A204.1 (cell line): ENCODE data around the gene PID1.

Experiments used
- FAIRE-seq: peaks from 2 replicates; lab custom pipeline; 2012; peaks lifted over from hg19 to GRCh38; lab: Jason Lieb, UNC

PID1 gene

GRCh38 chr2:229071292-229071976 lies 199.7 kb downstream of the PID1 start:
- FAIRE-seq: no peak

- FAIRE-seq: no peak
Observed at GRCh38 chr2:229066121-229066715, 204.9 kb downstream of the PID1 start.

- FAIRE-seq: no peak
Observed at GRCh38 chr2:229064749-229065148, 206.3 kb downstream of the PID1 start.

GRCh38 chr2:229060147-229060546 lies 210.9 kb downstream of the PID1 start:
- no peak for FAIRE-seq

- FAIRE-seq: no peak
Observed at GRCh38 chr2:229059331-229060033, 211.6 kb downstream of the PID1 start.

GRCh38 chr2:229057976-229058553 lies 213.0 kb downstream of the PID1 start:
- no peak for FAIRE-seq

GRCh38 chr2:229054311-229054710 lies 216.8 kb downstream of the PID1 start:
- FAIRE-seq: no peak

GRCh38 chr2:229051798-229052197 lies 219.3 kb downstream of the PID1 start:
- no peak for FAIRE-seq

GRCh38 chr2:229050133-229050532 lies 221.0 kb downstream of the PID1 start:
- FAIRE-seq: no peak

GRCh38 chr2:229048134-229048533 lies 223.0 kb downstream of the PID1 start:
- no peak for FAIRE-seq

- no peak for FAIRE-seq
Observed at GRCh38 chr2:229045671-229046070, 225.4 kb downstream of the PID1 start.

GRCh38 chr2:229044581-229044980 lies 226.5 kb downstream of the PID1 start:
- FAIRE-seq: no peak

- no peak for FAIRE-seq
Observed at GRCh38 chr2:229043681-229044080, 227.4 kb downstream of the PID1 start.

- no peak for FAIRE-seq
Observed at GRCh38 chr2:229042349-229042748, 228.7 kb downstream of the PID1 start.

GRCh38 chr2:229041691-229042090 lies 229.4 kb downstream of the PID1 start:
- peak; percentile 16 for FAIRE-seq

- FAIRE-seq: no peak
Observed at GRCh38 chr2:229037621-229038020, 233.5 kb downstream of the PID1 start.

- no peak for FAIRE-seq
Observed at GRCh38 chr2:229033816-229034215, 237.3 kb downstream of the PID1 start.

- FAIRE-seq: no peak
Observed at GRCh38 chr2:229032608-229033234, 238.4 kb downstream of the PID1 start.

GRCh38 chr2:229027353-229028105 lies 243.6 kb downstream of the PID1 start:
- FAIRE-seq: no peak

- FAIRE-seq: no peak
Observed at GRCh38 chr2:229025653-229026052, 245.4 kb downstream of the PID1 start.

- no peak for FAIRE-seq
Observed at GRCh38 chr2:229022652-229023051, 248.4 kb downstream of the PID1 start.

GRCh38 chr2:229022071-229022470 lies 249.0 kb downstream of the PID1 start:
- FAIRE-seq: no peak
